Neuron (in vitro differentiated cells): Measurements from ENCODE around the gene NARF.
"Not testable (repeated sequence)": the region's sequence is repeated elsewhere in the genome, so short reads cannot be mapped to it uniquely, and the experiment has no call there.

Experiments used
- H2AFZ ChIP-seq: one replicate; pipeline ENCODE4 v1.6.1; 2013; ENCODE audit warnings: low read depth, mild to moderate bottlenecking, inconsistent platforms, low read length, moderate library complexity
- H3K27me3 ChIP-seq: one replicate; pipeline ENCODE4 v1.6.1; 2013; ENCODE audit warnings: low read length; ENCODE audit not compliant: insufficient read depth
- H3K36me3 ChIP-seq: one replicate; pipeline ENCODE4 v1.6.1; 2013; ENCODE audit warnings: low read length; ENCODE audit not compliant: insufficient read depth
- H3K4me1 ChIP-seq: one replicate; pipeline ENCODE4 v1.6.1; 2013; ENCODE audit warnings: low read length; ENCODE audit not compliant: insufficient read depth
- H3K4me3 ChIP-seq: 2 replicates; pipeline ENCODE4 v1.5.1; 2013; ENCODE audit warnings: mild to moderate bottlenecking, low read length, moderate library complexity
- H3K9me3 ChIP-seq: one replicate; pipeline ENCODE4 v1.6.1; 2013; ENCODE audit warnings: low read length

The NARF gene

GRCh38 chr17:82513864-82514263, 55.3 kb downstream of the NARF start:
- not testable (repeated sequence) for H3K4me3 ChIP-seq, H3K4me1 ChIP-seq, H2AFZ ChIP-seq, H3K9me3 ChIP-seq, H3K36me3 ChIP-seq, H3K27me3 ChIP-seq

- Histone ChIP-seq H3K36me3 (no peaks in the 10 kb centered on the region), H2AFZ (no peak overlapping the region), H3K27me3 (no peaks in the 10 kb centered on the region), H3K4me3 (no peak overlapping the region), H3K4me1 (peaks cover 2% of the 10 kb centered on the region), H3K9me3 (no peaks in the 10 kb centered on the region)
Observed at GRCh38 chr17:82517230-82517865, 58.8 kb downstream of the NARF start.

- Histone ChIP-seq H3K4me3 (peak within 1 kb of the TSS; percentile 98), H3K4me1 (peaks cover 2% of the 10 kb centered on the region)
Observed at GRCh38 chr17:82518826-82519810, 60.6 kb downstream of the NARF start, which contains the start of gene FOXK2. Gene FOXK2, plus strand, starts transcription at chr17:82519732. Its CDS starts 157 bp downstream, at chr17:82519889.

GRCh38 chr17:82519971-82520903, 61.7 kb downstream of the NARF start:
- Histone ChIP-seq H3K36me3 (no peaks in the 10 kb centered on the region), H3K9me3 (no peaks in the 10 kb centered on the region), H3K27me3 (no peaks in the 10 kb centered on the region), H3K4me3 (peak overlapping the region; percentile 98), H2AFZ (no peak overlapping the region), H3K4me1 (peaks cover 2% of the 10 kb centered on the region)

More at GRCh38 chr17:82518826-82519810, 60.6 kb downstream of the NARF start, which contains the start of gene FOXK2:
- H3K9me3 ChIP-seq: no peaks in the 10 kb centered on the region
- H3K27me3 ChIP-seq: no peaks in the 10 kb centered on the region
- peak within 1 kb of the TSS; percentile 93 for H2AFZ ChIP-seq
- no peaks in the 10 kb centered on the region for H3K36me3 ChIP-seq

GRCh38 chr17:82524540-82524939, 66.0 kb downstream of the NARF start:
- no peak overlapping the region for H3K4me3 ChIP-seq
- H3K36me3 ChIP-seq: no peaks in the 10 kb centered on the region
- no peaks in the 10 kb centered on the region for H3K27me3 ChIP-seq
- no peak overlapping the region for H2AFZ ChIP-seq
- peaks cover 8% of the 10 kb centered on the region for H3K4me1 ChIP-seq
- no peaks in the 10 kb centered on the region for H3K9me3 ChIP-seq

GRCh38 chr17:82525712-82526111, 67.2 kb downstream of the NARF start:
- Histone ChIP-seq H3K9me3 (no peaks in the 10 kb centered on the region), H3K4me3 (no peak overlapping the region), H3K36me3 (no peaks in the 10 kb centered on the region), H3K27me3 (no peaks in the 10 kb centered on the region), H3K4me1 (peaks cover 8% of the 10 kb centered on the region), H2AFZ (no peak overlapping the region)

- Histone ChIP-seq H2AFZ (no peak overlapping the region), H3K4me1 (peaks cover 11% of the 10 kb centered on the region), H3K9me3 (no peaks in the 10 kb centered on the region), H3K36me3 (no peaks in the 10 kb centered on the region), H3K27me3 (no peaks in the 10 kb centered on the region), H3K4me3 (no peak overlapping the region)
Observed at GRCh38 chr17:82527898-82528297, 69.4 kb downstream of the NARF start.

GRCh38 chr17:82528484-82529265, 70.1 kb downstream of the NARF start:
- Histone ChIP-seq H3K27me3 (no peaks in the 10 kb centered on the region), H3K4me1 (peaks cover 11% of the 10 kb centered on the region), H3K36me3 (no peaks in the 10 kb centered on the region), H3K9me3 (no peaks in the 10 kb centered on the region), H3K4me3 (no peak overlapping the region), H2AFZ (no peak overlapping the region)

- Histone ChIP-seq H3K27me3 (no peaks in the 10 kb centered on the region), H2AFZ (no peak overlapping the region), H3K36me3 (no peaks in the 10 kb centered on the region), H3K4me1 (peaks cover 11% of the 10 kb centered on the region), H3K9me3 (no peaks in the 10 kb centered on the region), H3K4me3 (no peak overlapping the region)
Observed at GRCh38 chr17:82529914-82530300, 71.4 kb downstream of the NARF start.

GRCh38 chr17:82531431-82531881, 72.9 kb downstream of the NARF start:
- Histone ChIP-seq H2AFZ (no peak overlapping the region), H3K9me3 (no peaks in the 10 kb centered on the region), H3K36me3 (no peaks in the 10 kb centered on the region), H3K27me3 (no peaks in the 10 kb centered on the region), H3K4me3 (no peak overlapping the region), H3K4me1 (peaks cover 20% of the 10 kb centered on the region)

- no peaks in the 10 kb centered on the region for H3K27me3 ChIP-seq
- H3K4me1 ChIP-seq: peaks cover 26% of the 10 kb centered on the region
- no peaks in the 10 kb centered on the region for H3K9me3 ChIP-seq
Observed at GRCh38 chr17:82534401-82534812, 75.9 kb downstream of the NARF start.

More at GRCh38 chr17:82534401-82534812, 75.9 kb downstream of the NARF start:
- H2AFZ ChIP-seq: no peak overlapping the region
- H3K36me3 ChIP-seq: no peaks in the 10 kb centered on the region
- H3K4me3 ChIP-seq: no peak overlapping the region
